ENCODE measurements around the gene MAPK11.

GRCh38 chr22:50250249-50250554 lies 20.0 kb downstream of the MAPK11 start:
- TF ChIP-seq, protein P1, sequence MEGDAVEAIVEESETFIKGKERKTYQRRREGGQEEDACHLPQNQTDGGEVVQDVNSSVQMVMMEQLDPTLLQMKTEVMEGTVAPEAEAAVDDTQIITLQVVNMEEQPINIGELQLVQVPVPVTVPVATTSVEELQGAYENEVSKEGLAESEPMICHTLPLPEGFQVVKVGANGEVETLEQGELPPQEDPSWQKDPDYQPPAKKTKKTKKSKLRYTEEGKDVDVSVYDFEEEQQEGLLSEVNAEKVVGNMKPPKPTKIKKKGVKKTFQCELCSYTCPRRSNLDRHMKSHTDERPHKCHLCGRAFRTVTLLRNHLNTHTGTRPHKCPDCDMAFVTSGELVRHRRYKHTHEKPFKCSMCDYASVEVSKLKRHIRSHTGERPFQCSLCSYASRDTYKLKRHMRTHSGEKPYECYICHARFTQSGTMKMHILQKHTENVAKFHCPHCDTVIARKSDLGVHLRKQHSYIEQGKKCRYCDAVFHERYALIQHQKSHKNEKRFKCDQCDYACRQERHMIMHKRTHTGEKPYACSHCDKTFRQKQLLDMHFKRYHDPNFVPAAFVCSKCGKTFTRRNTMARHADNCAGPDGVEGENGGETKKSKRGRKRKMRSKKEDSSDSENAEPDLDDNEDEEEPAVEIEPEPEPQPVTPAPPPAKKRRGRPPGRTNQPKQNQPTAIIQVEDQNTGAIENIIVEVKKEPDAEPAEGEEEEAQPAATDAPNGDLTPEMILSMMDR (conservative IDR thresholded peaks at IDR 0.05; ENCODE audit: low read length) = no peak
- no peak for TF ChIP-seq EZH2phosphoT487 (IDR thresholded peaks at IDR 0.05; ENCODE audit: borderline replicate concordance)
